HG02623 (cell line): ENCODE results near the gene FAM120B.
"Not testable (repeated sequence)": the region's sequence is repeated elsewhere in the genome, so short reads cannot be mapped to it uniquely, and the experiment has no call there.

Experiments used
- ATAC-seq: cut with Tn5 transposase; IDR thresholded peaks from one replicate; pipeline ENCODE4 v1.9.1; 2021; ENCODE audit warnings: moderate library complexity; ENCODE audit not compliant: unreplicated experiment

FAM120B gene

GRCh38 chr6:170296423-170296745, 10.2 kb upstream of the FAM120B start:
- ATAC-seq = no peak

DNA sequence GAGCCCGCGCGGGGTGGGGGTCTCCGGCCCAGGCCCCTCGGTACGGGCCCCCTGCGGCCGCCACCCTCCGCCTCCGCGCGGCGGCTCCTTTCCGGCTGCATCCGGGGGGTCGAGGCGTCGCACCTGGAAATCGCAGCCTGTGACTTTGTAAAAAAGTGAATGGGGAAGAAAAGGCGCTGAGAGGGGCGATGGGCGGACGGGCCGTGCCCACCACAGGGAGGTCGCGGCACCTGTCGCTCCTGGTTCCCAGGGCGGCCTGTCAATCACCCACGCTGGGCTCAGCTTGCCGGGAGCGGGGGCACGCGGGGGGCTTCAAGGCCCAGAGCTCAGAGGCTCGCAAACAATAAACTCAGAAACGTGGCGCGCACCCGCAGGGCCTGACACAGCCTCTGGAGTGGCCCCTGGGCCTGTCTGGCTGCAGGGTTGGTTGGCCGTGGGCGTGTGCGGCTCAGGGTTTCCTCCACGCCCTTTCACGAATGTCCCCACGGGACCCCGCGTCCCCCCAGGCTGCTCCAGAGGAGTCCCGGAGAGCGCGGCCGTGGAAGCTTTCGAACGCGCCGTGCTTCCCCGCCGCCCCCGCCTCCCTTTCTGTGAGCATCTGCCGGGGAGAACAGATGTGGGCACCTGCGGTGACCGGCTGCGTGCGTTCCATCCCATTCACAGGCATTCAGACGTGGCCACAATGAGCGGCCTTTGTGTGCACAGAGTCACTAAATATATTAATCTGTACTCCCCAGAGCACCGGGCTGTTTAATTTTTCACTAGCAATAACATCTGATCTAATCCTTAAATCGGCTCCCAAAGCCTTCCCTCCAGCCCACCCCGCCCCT, 9.6 kb upstream of the FAM120B start:
- no peak for ATAC-seq

DNA sequence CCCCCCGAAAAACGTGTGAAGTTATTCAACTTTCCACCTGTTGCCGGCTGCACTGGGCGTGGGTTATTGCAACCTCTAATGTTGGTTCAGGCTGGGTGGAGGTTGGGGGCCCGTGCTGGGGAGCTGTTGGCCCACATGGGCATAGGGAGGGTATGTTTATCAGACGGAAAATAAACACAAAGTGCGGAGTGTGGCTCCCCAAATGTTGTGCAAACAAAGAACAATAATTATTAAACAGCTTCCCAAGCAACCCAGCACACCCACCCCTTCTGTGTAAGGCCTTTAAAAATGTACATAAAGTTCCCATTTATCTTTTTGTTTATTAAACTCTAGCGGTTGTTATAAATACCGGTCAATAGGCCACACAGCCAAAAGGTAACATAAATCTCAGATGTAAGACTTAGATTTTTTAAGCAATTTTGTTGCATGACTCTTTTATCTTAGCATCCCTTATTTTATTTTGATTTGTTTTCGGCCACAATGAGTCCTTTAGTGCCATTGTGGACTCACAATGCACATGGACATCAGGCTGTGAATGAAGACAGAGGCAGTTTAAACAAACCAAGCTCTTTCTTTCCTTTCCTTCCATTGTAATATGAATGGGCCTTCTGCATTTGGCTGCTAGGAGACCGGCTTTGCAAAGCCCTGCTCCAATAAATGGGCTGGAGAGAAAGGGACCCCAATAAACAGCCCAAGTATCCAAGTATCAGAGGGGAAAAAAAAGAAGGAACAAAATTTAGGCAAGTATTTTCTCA, 8.8 kb upstream of the FAM120B start:
- ATAC-seq = no peak

GRCh38 chr6:170298688-170299087, 7.9 kb upstream of the FAM120B start:
- no peak for ATAC-seq

- ATAC-seq = no peak
Observed at GRCh38 chr6:170301184-170301583, 5.4 kb upstream of the FAM120B start.

- ATAC-seq = no peak
Observed at GRCh38 chr6:170305805-170306323, 694 bp upstream of the FAM120B start.

- ATAC-seq = no peak
Observed at GRCh38 chr6:170307080-170307545, 555 bp downstream of the FAM120B start.

- no peak for ATAC-seq
Observed at GRCh38 chr6:170308761-170309160, 2.2 kb downstream of the FAM120B start.

DNA sequence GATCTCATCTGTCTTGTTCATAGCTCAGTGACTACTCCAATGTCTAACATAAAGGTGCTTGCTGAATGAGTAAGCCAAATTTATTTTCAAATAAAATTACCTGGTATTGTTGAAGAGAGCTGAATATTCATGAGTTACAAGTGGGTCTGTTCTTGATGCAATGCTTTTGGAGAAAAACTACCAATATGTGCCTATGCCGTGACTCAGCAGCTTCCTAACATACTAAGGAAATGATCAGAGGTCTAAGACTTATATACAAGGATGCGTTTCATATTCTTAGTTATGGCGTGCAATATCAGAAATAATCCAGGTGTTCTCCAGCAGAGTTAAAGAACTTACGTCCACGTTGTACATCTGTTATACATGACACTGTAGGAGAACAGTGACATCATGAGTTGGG, 5.1 kb downstream of the FAM120B start:
- no peak for ATAC-seq

GRCh38 chr6:170312876-170313275, 6.3 kb downstream of the FAM120B start:
- ATAC-seq = no peak

DNA sequence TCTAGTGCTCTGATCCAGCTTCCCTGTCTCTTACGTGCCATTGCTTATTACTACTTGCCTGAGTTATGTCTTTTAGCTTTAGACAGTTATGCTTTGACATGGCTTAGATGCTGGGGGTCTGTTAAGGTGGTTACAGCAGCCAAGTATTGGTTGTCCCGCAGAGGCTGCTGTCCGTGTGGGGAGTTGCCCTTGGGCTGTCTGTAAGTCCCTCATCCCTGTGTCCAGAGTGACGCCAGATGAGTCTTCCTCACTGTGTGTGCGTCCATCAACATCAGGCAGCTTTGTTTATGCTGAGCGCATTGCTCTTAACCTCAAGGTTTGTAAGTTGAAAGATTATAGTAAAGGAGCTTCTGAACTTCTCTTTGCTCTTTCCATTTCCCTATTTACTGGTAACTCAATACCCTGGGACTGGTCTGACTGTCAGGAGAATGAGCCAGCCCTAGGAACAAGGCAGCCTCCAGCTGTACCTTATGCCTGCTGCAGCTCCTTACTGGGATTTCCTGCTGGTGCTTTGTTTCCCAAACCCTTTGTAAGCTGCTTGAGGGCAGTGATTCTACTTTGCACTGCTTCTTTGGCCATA, 7.2 kb downstream of the FAM120B start:
- ATAC-seq = no peak

DNA sequence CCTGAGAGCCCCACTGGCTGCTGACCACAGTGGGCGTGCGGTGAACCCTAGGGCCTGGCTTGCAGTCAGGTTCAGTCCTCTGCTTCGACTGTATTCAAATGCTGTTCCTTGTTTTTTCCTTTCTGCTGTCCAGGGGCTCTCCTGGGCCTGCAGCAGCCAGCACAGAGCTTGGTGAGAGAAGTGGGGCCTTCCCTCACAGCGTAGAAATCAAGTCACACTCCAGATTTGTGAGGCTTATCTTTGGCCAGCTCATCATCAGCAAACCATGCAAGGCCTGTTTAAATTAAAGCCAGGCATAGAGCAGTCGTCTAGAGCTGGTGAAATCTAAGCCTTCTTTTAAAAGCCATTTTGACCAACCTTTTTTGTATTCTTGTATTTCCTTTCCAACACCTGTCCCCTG, 8.4 kb downstream of the FAM120B start:
- no peak for ATAC-seq

GRCh38 chr6:170316071-170316470, 9.5 kb downstream of the FAM120B start:
- no peak for ATAC-seq

- no peak for ATAC-seq
Observed at GRCh38 chr6:170317076-170317475, 10.5 kb downstream of the FAM120B start.

DNA sequence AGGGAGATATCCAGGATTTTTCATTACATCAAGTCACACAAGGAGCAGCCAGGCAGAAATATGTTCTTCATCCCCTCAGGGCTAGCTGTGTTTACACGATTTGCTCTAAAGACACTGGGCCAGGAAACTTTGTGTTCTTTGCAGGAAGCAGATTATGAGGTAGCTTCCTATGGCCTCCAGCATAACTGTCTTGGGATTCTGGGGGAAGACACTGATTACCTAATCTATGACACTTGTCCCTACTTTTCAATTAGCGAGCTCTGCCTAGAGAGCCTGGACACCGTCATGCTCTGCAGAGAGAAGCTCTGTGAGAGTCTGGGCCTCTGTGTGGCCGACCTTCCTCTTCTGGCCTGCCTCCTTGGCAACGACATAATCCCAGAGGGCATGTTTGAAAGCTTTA, 11.2 kb downstream of the FAM120B start:
- ATAC-seq = no peak

DNA sequence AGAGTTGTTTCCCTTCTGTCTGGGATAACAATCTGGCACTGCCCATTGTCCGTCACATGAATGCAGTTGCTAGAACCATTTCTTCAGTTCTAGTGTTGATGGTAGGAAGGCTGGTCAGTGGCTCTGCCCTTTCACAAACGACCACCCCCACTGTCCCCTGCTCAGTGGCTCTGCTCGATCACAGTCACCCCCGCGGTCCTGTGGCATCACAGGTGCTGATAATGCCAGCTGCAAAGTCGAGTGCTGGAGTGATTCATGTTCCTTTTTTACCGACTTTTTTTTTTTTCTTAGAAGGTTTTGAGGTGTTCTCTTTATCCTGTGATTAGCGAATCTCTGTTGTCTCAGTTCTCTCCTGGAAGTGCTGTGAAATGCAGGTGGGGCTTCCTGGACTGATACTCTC, 22.8 kb downstream of the FAM120B start:
- ATAC-seq = no peak

- ATAC-seq = not testable (repeated sequence)
Observed at GRCh38 chr6:170335199-170335598, 28.6 kb downstream of the FAM120B start.

DNA sequence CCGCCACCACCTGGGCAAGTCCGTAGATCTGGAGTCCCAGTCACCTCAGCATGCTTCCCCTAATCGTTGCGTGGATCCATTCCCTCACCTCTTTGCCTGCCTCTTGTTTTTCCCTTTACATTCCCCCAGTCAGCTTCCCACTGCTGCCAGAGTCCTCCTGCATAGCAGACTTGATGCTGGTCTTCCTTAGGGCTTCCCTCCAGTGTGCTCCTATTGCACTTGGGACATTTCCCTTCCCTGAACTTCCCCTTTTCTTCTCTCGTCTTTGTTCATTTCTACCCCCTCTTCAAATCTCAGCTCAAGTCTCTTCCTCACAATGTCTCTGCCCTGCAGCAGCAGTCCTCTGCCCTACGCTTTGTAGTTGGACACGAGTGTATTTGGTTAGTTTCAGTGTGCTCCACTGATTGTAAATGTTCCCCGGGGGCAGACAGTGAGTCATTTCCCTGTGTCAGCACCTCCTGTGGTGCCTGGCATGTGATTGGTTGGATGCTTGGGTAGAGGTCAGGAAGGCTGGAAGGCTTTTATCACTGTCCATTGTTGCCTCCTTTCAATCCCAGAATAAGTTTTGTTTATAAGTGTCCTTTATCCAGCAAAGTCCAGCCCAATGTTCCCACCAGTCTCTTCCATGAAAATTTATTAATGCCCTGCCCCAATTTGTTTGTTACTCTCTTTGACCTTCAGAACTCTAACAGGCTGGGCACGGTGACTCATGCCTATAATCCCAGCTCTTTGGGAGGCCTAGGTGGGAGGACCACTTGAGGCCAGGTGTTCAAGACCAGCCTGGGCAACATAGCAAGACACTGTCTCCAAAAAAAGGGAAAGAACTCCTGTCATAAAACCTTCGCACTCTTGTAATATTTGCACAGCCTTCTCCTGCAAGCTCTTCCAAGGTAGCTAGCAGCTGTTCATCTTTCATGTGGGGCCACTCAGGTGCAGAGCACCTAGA, 38.3 kb downstream of the FAM120B start:
- ATAC-seq = no peak

GRCh38 chr6:170345662-170346061, 39.1 kb downstream of the FAM120B start:
- ATAC-seq = no peak

GRCh38 chr6:170346649-170347048, 40.1 kb downstream of the FAM120B start:
- no peak for ATAC-seq

DNA sequence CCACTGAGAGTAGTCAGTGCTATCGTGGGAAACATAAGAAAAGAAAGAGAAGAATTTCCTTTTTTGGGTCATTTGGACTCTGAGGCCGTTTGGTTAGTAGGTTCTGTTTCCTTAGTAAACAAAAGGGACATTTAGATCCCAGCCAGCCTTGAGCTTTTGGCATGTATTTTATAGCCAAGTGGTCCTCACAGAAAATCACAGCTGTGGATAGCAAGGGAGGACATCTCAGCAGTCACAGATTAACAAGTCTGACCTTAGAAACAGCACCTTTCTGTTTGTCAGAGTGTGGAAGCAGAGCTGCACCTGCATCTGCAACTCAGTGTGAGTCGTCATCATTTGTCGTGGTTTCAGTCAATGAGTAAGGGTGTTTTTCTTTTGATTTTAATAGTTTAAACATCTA, 40.5 kb downstream of the FAM120B start:
- no peak for ATAC-seq
